ENCODE results near the gene FARP1. TPM values are rescaled to one million over a fixed set of nuclear protein-coding genes. Genes with fewer than 3 reads are reported as not detected.
A peak's percentile ranks its signal among the peaks of the same experiment; 100 is the strongest.

FARP1 gene
- total RNA-seq, 1 donor from 2014 or later = 36.5 TPM

- Histone ChIP-seq H3K9me3 (ENCODE audit: control insufficient read depth in 3 of 3, low read length in 3 of 3) (no peaks in the 10 kb centered on the region), H3K4me1 (ENCODE audit: control insufficient read depth in 3 of 3, insufficient read depth in 3 of 3, low read length in 3 of 3) (peaks cover 40 to 64% (median 47%) of the 10 kb centered on the region in 3 donors), H3K36me3 (ENCODE audit: control insufficient read depth in 3 of 3, insufficient read depth in 3 of 3, low read length in 3 of 3) (peaks cover 0 to 1% (median 0%) of the 10 kb centered on the region in 3 donors), H3K27me3 (ENCODE audit: control insufficient read depth in 3 of 3, insufficient read depth in 3 of 3, low read length in 3 of 3) (no peaks in the 10 kb centered on the region), H3K27ac (ENCODE audit: low read depth, low read length) (no peak overlapping the region), H3K4me3 (ENCODE audit: low read length in 3 of 3) (no peak overlapping the region), H3K9ac (ENCODE audit: low read depth in 1 of 3, low read length in 3 of 3) (no peak overlapping the region)
These were observed 345.8 kb downstream of the FARP1 start for GRCh38 chr13:98488736-98489135.

GRCh38 chr13:98489446-98490194 lies 346.7 kb downstream of the FARP1 start:
- Histone ChIP-seq H3K9me3 (ENCODE audit: control insufficient read depth in 3 of 3, low read length in 3 of 3) (no peaks in the 10 kb centered on the region), H3K36me3 (ENCODE audit: control insufficient read depth in 3 of 3, insufficient read depth in 3 of 3, low read length in 3 of 3) (peaks cover 0 to 1% (median 0%) of the 10 kb centered on the region in 3 donors), H3K4me3 (ENCODE audit: low read length in 3 of 3) (no peak overlapping the region), H3K4me1 (ENCODE audit: control insufficient read depth in 3 of 3, insufficient read depth in 3 of 3, low read length in 3 of 3) (peaks cover 32 to 56% (median 38%) of the 10 kb centered on the region in 3 donors), H3K27me3 (ENCODE audit: control insufficient read depth in 3 of 3, insufficient read depth in 3 of 3, low read length in 3 of 3) (no peaks in the 10 kb centered on the region), H3K27ac (ENCODE audit: low read depth, low read length) (no peak overlapping the region), H3K9ac (ENCODE audit: low read depth in 1 of 3, low read length in 3 of 3) (peak overlapping the region in 1 of 3 donors; percentile 40)

- Histone ChIP-seq H3K4me3 (ENCODE audit: low read length in 3 of 3) (no peak overlapping the region), H3K27ac (ENCODE audit: low read depth, low read length) (no peak overlapping the region), H3K4me1 (ENCODE audit: control insufficient read depth in 3 of 3, insufficient read depth in 3 of 3, low read length in 3 of 3) (peaks cover 28 to 52% (median 38%) of the 10 kb centered on the region in 3 donors), H3K36me3 (ENCODE audit: control insufficient read depth in 3 of 3, insufficient read depth in 3 of 3, low read length in 3 of 3) (peaks cover 0 to 1% (median 0%) of the 10 kb centered on the region in 3 donors), H3K27me3 (ENCODE audit: control insufficient read depth in 3 of 3, insufficient read depth in 3 of 3, low read length in 3 of 3) (no peaks in the 10 kb centered on the region), H3K9ac (ENCODE audit: low read depth in 1 of 3, low read length in 3 of 3) (peak overlapping the region in 1 of 3 donors; percentile 40), H3K9me3 (ENCODE audit: control insufficient read depth in 3 of 3, low read length in 3 of 3) (no peaks in the 10 kb centered on the region)
These were observed 347.4 kb downstream of the FARP1 start for GRCh38 chr13:98490195-98490836.

GRCh38 chr13:98490866-98491265 lies 348.0 kb downstream of the FARP1 start:
- Histone ChIP-seq H3K4me1 (ENCODE audit: control insufficient read depth in 3 of 3, insufficient read depth in 3 of 3, low read length in 3 of 3) (peaks cover 28 to 51% (median 39%) of the 10 kb centered on the region in 3 donors), H3K27ac (ENCODE audit: low read depth, low read length) (no peak overlapping the region), H3K9ac (ENCODE audit: low read depth in 1 of 3, low read length in 3 of 3) (peak overlapping the region in 1 of 3 donors; percentile 54), H3K27me3 (ENCODE audit: control insufficient read depth in 3 of 3, insufficient read depth in 3 of 3, low read length in 3 of 3) (no peaks in the 10 kb centered on the region), H3K9me3 (ENCODE audit: control insufficient read depth in 3 of 3, low read length in 3 of 3) (no peaks in the 10 kb centered on the region), H3K4me3 (ENCODE audit: low read length in 3 of 3) (no peak overlapping the region), H3K36me3 (ENCODE audit: control insufficient read depth in 3 of 3, insufficient read depth in 3 of 3, low read length in 3 of 3) (peaks cover 0 to 1% (median 0%) of the 10 kb centered on the region in 3 donors)

- Histone ChIP-seq H3K36me3 (ENCODE audit: control insufficient read depth in 3 of 3, insufficient read depth in 3 of 3, low read length in 3 of 3) (peaks cover 0 to 3% (median 1%) of the 10 kb centered on the region in 3 donors), H3K4me3 (ENCODE audit: low read length in 3 of 3) (no peak overlapping the region), H3K9me3 (ENCODE audit: control insufficient read depth in 3 of 3, low read length in 3 of 3) (no peaks in the 10 kb centered on the region), H3K27ac (ENCODE audit: low read depth, low read length) (no peak overlapping the region), H3K4me1 (ENCODE audit: control insufficient read depth in 3 of 3, insufficient read depth in 3 of 3, low read length in 3 of 3) (peaks cover 34 to 55% (median 52%) of the 10 kb centered on the region in 3 donors), H3K27me3 (ENCODE audit: control insufficient read depth in 3 of 3, insufficient read depth in 3 of 3, low read length in 3 of 3) (no peaks in the 10 kb centered on the region), H3K9ac (ENCODE audit: low read depth in 1 of 3, low read length in 3 of 3) (no peak overlapping the region)
These were observed 349.6 kb downstream of the FARP1 start for GRCh38 chr13:98492335-98493041.

GRCh38 chr13:98493042-98493712 lies 350.3 kb downstream of the FARP1 start:
- Histone ChIP-seq H3K4me3 (ENCODE audit: low read length in 3 of 3) (no peak overlapping the region), H3K9me3 (ENCODE audit: control insufficient read depth in 3 of 3, low read length in 3 of 3) (no peaks in the 10 kb centered on the region), H3K9ac (ENCODE audit: low read depth in 1 of 3, low read length in 3 of 3) (no peak overlapping the region), H3K36me3 (ENCODE audit: control insufficient read depth in 3 of 3, insufficient read depth in 3 of 3, low read length in 3 of 3) (peaks cover 0 to 3% (median 1%) of the 10 kb centered on the region in 3 donors), H3K27me3 (ENCODE audit: control insufficient read depth in 3 of 3, insufficient read depth in 3 of 3, low read length in 3 of 3) (no peaks in the 10 kb centered on the region), H3K4me1 (ENCODE audit: control insufficient read depth in 3 of 3, insufficient read depth in 3 of 3, low read length in 3 of 3) (peaks cover 34 to 53% (median 51%) of the 10 kb centered on the region in 3 donors), H3K27ac (ENCODE audit: low read depth, low read length) (no peak overlapping the region)

- Histone ChIP-seq H3K27ac (ENCODE audit: low read depth, low read length) (no peak overlapping the region), H3K9ac (ENCODE audit: low read depth in 1 of 3, low read length in 3 of 3) (no peak overlapping the region), H3K4me3 (ENCODE audit: low read length in 3 of 3) (no peak overlapping the region), H3K4me1 (ENCODE audit: control insufficient read depth in 3 of 3, insufficient read depth in 3 of 3, low read length in 3 of 3) (peaks cover 30 to 44% (median 38%) of the 10 kb centered on the region in 3 donors), H3K27me3 (ENCODE audit: control insufficient read depth in 3 of 3, insufficient read depth in 3 of 3, low read length in 3 of 3) (no peaks in the 10 kb centered on the region), H3K9me3 (ENCODE audit: control insufficient read depth in 3 of 3, low read length in 3 of 3) (no peaks in the 10 kb centered on the region), H3K36me3 (ENCODE audit: control insufficient read depth in 3 of 3, insufficient read depth in 3 of 3, low read length in 3 of 3) (peaks cover 0 to 6% (median 3%) of the 10 kb centered on the region in 3 donors)
These were observed 351.9 kb downstream of the FARP1 start for GRCh38 chr13:98494769-98495168.

- Histone ChIP-seq H3K9ac (ENCODE audit: low read depth in 1 of 3, low read length in 3 of 3) (peak overlapping the region in 1 of 3 donors; percentile 37), H3K27ac (ENCODE audit: low read depth, low read length) (peak overlapping the region; percentile 64), H3K4me3 (ENCODE audit: low read length in 3 of 3) (peak overlapping the region in 2 of 3 donors; percentile 18 to 42), H3K9me3 (ENCODE audit: control insufficient read depth in 3 of 3, low read length in 3 of 3) (no peaks in the 10 kb centered on the region), H3K4me1 (ENCODE audit: control insufficient read depth in 3 of 3, insufficient read depth in 3 of 3, low read length in 3 of 3) (peaks cover 21 to 36% (median 32%) of the 10 kb centered on the region in 3 donors), H3K27me3 (ENCODE audit: control insufficient read depth in 3 of 3, insufficient read depth in 3 of 3, low read length in 3 of 3) (no peaks in the 10 kb centered on the region), H3K36me3 (ENCODE audit: control insufficient read depth in 3 of 3, insufficient read depth in 3 of 3, low read length in 3 of 3) (peaks cover 0 to 6% (median 3%) of the 10 kb centered on the region in 3 donors)
These were observed 353.0 kb downstream of the FARP1 start for GRCh38 chr13:98495627-98496478.

GRCh38 chr13:98496479-98496791 lies 353.5 kb downstream of the FARP1 start:
- Histone ChIP-seq H3K36me3 (ENCODE audit: control insufficient read depth in 3 of 3, insufficient read depth in 3 of 3, low read length in 3 of 3) (peaks cover 0 to 5% (median 3%) of the 10 kb centered on the region in 3 donors), H3K27me3 (ENCODE audit: control insufficient read depth in 3 of 3, insufficient read depth in 3 of 3, low read length in 3 of 3) (no peaks in the 10 kb centered on the region), H3K4me3 (ENCODE audit: low read length in 3 of 3) (peak overlapping the region in 1 of 3 donors; percentile 2), H3K9ac (ENCODE audit: low read depth in 1 of 3, low read length in 3 of 3) (no peak overlapping the region), H3K9me3 (ENCODE audit: control insufficient read depth in 3 of 3, low read length in 3 of 3) (no peaks in the 10 kb centered on the region), H3K27ac (ENCODE audit: low read depth, low read length) (peak overlapping the region; percentile 64), H3K4me1 (ENCODE audit: control insufficient read depth in 3 of 3, insufficient read depth in 3 of 3, low read length in 3 of 3) (peaks cover 17 to 30% (median 26%) of the 10 kb centered on the region in 3 donors)
